HG02798 (cell line): ENCODE measurements around the gene FABP1.

Source experiments
- ATAC-seq: cut with Tn5 transposase; IDR thresholded peaks from one replicate; pipeline ENCODE4 v1.9.1; 2021; ENCODE audit warnings: mild to moderate bottlenecking; ENCODE audit not compliant: unreplicated experiment, poor library complexity

The FABP1 gene

GRCh38 chr2:88085602-88086001 lies 42.3 kb downstream of the FABP1 start:
- no peak for ATAC-seq

DNA sequence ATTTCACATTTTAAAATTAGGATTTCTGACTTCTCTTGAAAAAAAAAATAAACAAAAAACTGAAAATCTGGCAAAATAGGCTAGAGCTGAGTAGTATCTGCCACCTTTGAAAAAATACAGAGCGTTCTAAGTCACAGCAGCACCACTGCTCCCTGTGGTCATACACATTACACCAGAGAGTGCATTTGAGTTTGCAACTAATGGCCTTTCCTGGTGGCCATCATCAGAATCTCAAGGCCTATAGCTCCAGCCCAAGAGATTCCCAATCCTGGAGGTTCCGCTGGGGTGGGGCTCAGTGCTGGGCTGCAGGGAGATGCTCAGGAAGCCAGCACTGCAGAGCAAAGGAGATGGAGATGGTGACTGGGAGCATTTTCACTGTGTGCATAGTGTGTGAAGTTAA lies 42.8 kb downstream of the FABP1 start:
- ATAC-seq, result no peak

GRCh38 chr2:88082781-88083180 lies 45.1 kb downstream of the FABP1 start:
- ATAC-seq, result no peak

- ATAC-seq, result no peak
Observed at GRCh38 chr2:88081924-88082608, 45.8 kb downstream of the FABP1 start.

- no peak for ATAC-seq
Observed at GRCh38 chr2:88080545-88080944, 47.3 kb downstream of the FABP1 start.

DNA sequence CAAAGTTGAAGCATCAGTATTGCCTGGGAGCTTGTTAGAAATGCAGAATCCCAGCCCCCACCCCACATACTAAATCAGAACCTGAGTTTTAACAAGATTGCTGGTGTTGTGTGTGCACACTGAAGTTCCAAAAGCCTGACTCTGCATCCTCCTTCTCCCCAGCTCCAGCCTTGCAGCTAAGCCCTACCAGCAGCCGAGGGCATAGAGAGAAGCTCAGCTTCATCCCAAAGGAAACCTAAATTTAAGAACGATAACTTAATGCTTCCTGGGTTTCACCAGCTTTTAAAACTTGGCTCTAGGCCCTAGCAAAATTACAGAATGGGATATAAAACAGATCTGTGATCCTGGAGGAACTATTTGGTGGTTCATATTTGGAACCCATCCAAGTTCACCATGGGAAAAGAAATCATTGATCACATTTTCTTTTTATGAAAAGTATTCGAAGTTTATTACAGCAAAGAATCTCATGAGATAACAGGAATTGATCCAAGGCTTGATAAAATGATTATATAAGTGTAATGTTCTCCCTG lies 49.2 kb downstream of the FABP1 start:
- no peak for ATAC-seq

- no peak for ATAC-seq
Observed at GRCh38 chr2:88077080-88077479, 50.8 kb downstream of the FABP1 start.

GRCh38 chr2:88074854-88075292 lies 53.0 kb downstream of the FABP1 start:
- no peak for ATAC-seq

DNA sequence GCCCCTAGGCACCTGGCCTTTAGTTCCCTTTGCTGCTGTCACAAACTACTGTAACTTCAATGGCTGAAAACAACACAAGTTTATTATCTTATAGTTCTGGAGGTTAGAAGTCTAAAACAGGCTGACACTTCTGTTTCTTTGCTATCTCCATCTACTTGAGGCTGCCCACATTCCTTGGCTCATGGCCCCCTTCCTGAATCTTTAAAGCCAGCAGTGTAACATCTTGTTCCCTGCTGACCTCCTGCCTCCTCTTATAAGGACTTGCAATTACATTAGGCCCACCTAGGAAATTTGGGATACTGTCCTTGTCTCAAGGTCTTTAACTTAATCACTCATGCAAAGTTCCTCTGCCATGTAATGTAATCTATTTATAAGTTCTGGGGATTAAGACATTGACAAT lies 53.7 kb downstream of the FABP1 start:
- no peak for ATAC-seq
